Stimulated activated CD8-positive, alpha-beta memory T cell treated with anti-CD3 and anti-CD28 coated beads, Interleukin-7, amount 100 ng/mL, for 1 hour (primary cell): ENCODE data around the gene USP7.
"Not testable (repeated sequence)": the region's sequence is repeated elsewhere in the genome, so short reads cannot be mapped to it uniquely, and the experiment has no call there.

Experiments used
- DNase-seq, 2 donors: peaks; one replicate each; pipeline ENCODE4 v3.0.0-alpha.2; 2020; ENCODE audit warnings: low read depth in 2 of 2

The USP7 gene

GRCh38 chr16:8972843-8973586, 9.3 kb upstream of the USP7 start:
- DNase-seq: no peak

DNA sequence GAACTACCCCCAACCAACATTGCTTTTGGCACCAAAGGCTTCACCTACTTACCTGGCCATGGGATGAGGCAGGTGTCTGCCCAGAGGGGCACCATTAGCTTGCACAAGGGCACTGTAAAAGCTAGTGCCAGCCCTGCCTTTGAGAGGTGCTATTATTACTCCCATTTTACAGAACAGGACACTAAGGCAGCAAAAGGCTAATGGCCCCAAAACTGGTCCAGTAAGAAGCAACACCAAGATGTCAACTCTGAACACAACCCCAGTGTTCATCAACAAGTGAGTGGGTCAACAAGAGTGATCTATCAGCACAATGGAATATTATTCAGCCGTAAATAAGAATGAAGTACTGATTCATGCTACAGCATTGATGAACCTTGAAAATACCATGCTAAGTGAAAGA, 7.7 kb upstream of the USP7 start:
- no peak for DNase-seq

- not testable (repeated sequence) for DNase-seq
Measured at GRCh38 chr16:8969202-8969897, 5.6 kb upstream of the USP7 start.

GRCh38 chr16:8968054-8968453, 4.3 kb upstream of the USP7 start:
- not testable (repeated sequence) for DNase-seq

GRCh38 chr16:8967132-8967821, 3.6 kb upstream of the USP7 start:
- no peak for DNase-seq

DNA sequence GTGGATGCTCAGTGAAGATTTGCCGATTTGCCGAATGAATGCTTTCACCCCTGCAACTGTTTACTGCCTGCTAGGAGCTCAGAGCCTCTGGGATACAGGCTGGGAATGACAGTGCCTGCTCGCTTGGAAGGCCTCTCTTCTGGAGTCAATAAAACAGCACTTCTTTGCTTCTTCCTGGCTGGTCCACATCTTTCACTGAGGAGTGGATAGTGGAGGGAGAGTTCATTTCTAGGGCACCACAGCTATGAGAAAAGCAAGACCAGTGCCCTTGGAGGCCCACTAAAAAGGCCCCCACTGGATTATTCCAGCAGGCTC, 3.1 kb upstream of the USP7 start:
- no peak for DNase-seq

GRCh38 chr16:8964462-8964861, 756 bp upstream of the USP7 start:
- DNase-seq: no peak

DNA sequence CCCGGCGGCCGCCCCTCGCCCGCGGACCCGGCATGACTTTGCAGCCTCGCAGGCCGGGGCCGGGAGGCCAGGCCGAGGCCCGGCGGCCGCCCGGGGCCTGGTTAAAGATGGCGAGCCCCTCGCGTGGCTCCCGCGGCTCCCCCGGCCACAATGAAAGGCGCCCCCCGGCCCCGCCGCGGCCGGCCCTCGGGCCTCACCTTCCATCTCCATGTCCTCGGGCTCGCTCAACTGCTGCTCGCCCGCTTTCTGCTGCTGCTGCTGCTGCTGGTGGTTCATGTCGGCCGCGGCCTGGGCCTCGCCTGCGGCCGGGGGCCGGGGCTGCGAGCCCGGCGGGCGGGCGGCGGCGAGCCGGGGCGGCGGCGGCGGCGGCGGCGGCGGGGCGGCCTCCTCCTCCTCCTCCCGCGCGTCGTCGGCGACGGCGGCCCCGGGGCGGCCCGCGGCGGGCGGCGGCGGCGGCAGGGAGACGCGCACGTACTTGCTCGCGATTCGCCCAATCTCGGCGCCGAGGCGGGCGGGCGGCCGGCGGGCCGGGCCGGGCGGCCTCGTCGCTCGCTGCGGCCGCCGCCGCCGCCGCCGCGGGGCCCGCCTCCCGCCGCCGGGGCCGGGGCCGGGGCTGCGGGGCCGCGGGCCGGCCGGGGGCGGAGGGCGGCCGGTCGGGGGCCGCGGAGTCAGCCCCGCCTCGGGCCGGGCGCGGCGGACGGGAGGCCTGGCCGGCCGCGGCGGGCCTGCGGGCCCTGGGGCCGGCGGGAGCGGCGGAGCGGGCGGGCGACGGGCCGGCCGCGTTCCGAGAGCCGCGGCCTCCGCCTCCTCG, 491 bp downstream of the USP7 start:
- DNase-seq: no peak

DNA sequence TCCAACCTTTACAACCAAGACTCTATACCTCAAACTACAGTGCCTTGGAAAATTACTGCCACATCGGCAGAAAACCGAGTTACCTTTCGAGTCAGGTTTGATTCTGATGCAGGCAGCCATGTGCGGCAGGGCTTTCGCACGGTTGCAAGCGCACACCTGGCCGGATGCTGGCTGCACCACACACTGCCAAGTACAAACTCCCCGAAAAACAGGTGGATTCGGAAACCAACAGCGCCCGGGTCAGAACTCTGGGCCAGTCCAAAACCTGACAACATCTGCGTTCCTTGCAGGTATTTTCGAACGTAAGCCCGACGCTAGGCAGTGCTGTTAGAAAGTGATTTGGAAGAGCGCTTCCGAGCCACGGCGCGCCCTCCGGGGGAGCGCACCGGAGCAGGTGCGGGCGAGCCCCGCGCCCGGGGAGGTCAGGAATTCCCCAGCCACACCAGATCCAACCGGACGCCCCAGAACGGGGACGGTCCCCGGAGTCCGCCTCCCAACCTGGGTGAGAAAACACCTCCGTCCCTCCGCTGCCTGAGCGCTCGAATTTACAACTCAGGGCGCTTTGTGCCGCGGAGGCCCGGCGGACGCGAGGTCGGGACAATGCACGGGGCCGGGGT, 1.2 kb downstream of the USP7 start:
- DNase-seq: peak in 1 of 2 donors; percentile 18

DNA sequence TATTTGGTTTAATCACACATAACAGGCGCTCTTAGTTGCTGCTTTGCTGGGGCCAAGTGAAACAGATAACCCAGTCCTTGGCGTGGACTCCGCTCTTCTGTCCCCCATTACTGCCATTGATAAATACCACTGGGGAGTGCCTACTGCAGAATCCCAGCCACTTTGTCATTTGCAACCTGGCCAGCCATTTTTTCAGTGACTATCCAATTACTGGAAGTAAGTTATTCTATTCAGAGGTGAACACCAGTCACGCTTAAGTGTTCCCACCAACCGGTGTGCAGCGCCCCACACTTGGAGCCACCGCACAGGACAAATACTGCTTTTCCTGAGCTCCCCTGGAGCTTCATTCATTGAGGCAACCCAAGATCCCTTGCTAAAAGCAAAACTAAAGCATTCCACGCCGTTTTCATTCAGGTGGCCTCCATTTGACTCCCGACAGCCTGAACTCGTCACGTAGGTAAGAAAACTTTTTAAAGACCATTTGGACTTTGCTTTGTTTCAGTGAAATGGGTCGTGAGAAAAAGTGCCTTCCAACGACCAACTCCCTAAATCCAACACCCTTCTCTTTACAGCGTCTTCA, 1.8 kb downstream of the USP7 start:
- no peak for DNase-seq

DNA sequence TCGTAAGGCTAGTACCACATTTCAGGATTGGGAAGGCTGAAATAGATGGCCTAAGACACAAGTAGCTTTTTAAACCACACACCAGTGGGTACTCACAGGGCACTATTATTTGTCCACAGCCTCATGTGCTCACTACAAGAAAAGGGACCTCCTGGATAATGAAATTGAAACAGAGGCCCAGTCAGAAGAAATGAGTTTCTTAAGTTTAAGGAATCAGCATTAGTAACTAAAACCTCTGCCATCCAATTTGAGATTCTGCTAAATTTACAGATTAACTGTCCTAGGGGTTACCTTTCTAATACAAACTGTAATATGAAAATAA, 3.0 kb downstream of the USP7 start:
- no peak for DNase-seq

- DNase-seq: no peak
Measured at GRCh38 chr16:8959921-8960787, 3.6 kb downstream of the USP7 start.

GRCh38 chr16:8958344-8959167, 5.2 kb downstream of the USP7 start:
- DNase-seq: no peak

- no peak for DNase-seq
Measured at GRCh38 chr16:8957509-8958157, 6.1 kb downstream of the USP7 start.

DNA sequence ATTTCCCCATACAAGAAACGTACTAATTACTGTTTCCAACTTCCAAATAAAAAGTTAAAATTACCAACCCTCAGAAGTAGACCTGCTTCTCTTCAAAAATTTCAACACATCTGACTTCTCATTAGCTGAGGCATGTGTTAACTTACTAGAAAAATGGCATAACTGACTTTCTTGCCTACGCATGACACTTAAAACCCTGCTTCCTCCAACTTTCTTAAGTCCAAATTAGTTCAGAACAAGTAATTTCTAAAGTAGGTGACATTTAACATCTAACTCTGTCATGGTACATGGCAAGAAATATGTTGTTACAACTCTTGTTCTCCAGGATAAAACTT, 6.7 kb downstream of the USP7 start:
- DNase-seq: no peak

GRCh38 chr16:8956265-8957062, 7.2 kb downstream of the USP7 start:
- no peak for DNase-seq

GRCh38 chr16:8955828-8956227, 7.9 kb downstream of the USP7 start:
- no peak for DNase-seq

- no peak for DNase-seq
Measured at GRCh38 chr16:8953064-8953463, 10.6 kb downstream of the USP7 start.
